AG04449 (cell line): Measurements from ENCODE around the gene STRIP2.

Experiments used
- CTCF ChIA-PET: fragments of 350-600 bp; formaldehyde crosslinking; extraction: SDS; loops from one replicate; lab custom pipeline; 2021; ENCODE audit warnings: antibody characterized with exemption; lab: Yijun Ruan, JAX
- POLR2A ChIA-PET: fragments of 400-600, 350-600 bp; formaldehyde crosslinking; extraction: SDS; loops from one replicate; lab custom pipeline; 2020; ENCODE audit warnings: antibody characterized with exemption, inconsistent platforms; lab: Yijun Ruan, JAX
- DNase-seq: peaks from one replicate; pipeline ENCODE4 v3.0.0-alpha.2; 2010; ENCODE audit warnings: low read depth, low spot score
- H3K4me3 ChIP-seq: 2 replicates; pipeline ENCODE4 v1.5.1; 2011; ENCODE audit warnings: low read depth, mild to moderate bottlenecking, control low read depth, low read length
- TF ChIP-seq, protein P1 (sequence below): IDR thresholded peaks from one replicate; pipeline ENCODE4 v1.5.1; 2011; ENCODE audit warnings: mild to moderate bottlenecking, moderate library complexity, low read length, control low read depth, inconsistent platforms; ENCODE audit not compliant: insufficient read depth; ENCODE audit errors: missing control alignments

The STRIP2 gene

DNA sequence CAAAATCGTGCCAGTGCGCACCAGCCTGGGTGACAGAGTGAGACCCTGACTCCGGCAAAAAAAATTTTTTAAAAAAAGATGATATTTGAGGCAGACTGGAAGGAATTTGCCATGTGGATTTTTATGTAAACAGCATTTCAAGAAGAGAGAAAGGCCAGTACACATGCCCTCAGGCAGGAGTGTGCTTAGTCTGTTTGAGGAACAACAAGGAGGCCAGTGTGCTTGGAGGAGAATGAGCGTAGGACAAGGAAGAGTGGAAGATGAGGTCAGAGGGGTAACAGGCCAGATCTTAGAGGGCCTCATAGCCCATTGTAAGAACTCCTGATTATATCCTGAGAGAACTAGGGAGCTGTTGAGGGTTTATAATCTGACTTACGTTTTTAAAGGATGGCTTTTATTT lies 17.2 kb upstream of the STRIP2 start:
- H3K4me3 ChIP-seq = no peak overlapping the region
- DNase-seq = no peak
- ChIA-PET POLR2A (no interaction called here), CTCF (interaction anchor here (1.2 kb wide), 1 partner anchor 41 kb away, joined by 3 read pairs; no protein-coding TSS in a partner anchor)
- TF ChIP-seq, protein P1, sequence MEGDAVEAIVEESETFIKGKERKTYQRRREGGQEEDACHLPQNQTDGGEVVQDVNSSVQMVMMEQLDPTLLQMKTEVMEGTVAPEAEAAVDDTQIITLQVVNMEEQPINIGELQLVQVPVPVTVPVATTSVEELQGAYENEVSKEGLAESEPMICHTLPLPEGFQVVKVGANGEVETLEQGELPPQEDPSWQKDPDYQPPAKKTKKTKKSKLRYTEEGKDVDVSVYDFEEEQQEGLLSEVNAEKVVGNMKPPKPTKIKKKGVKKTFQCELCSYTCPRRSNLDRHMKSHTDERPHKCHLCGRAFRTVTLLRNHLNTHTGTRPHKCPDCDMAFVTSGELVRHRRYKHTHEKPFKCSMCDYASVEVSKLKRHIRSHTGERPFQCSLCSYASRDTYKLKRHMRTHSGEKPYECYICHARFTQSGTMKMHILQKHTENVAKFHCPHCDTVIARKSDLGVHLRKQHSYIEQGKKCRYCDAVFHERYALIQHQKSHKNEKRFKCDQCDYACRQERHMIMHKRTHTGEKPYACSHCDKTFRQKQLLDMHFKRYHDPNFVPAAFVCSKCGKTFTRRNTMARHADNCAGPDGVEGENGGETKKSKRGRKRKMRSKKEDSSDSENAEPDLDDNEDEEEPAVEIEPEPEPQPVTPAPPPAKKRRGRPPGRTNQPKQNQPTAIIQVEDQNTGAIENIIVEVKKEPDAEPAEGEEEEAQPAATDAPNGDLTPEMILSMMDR = no peak

DNA sequence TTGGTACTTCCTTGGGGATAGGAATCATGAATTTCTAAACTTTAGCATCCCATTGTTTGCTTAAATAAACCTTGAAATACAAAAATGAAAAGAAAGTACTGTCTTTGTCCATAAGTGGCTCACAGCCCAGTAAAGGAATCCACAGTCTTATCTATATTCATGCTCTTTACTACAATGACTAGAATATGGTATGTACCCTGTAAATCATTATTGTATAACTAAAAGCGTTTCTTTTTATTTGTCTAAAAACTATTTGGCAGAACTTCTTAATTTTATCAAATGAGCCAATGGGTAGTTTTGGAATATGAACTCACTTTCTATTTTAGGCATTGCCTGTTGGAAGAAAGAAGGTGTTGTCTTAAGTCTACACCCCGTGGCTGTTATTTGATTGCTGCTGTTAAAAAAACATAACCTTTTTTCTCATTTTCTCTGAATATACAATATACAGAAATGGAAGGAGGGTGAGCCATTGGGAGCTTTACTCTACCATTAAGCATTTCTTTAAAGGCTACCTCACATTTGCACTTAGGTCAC lies 12.4 kb upstream of the STRIP2 start:
- no peak for DNase-seq
- TF ChIP-seq, protein P1 = no peak
- ChIA-PET POLR2A (no interaction called here), CTCF (interaction anchor here (0.7 to 1.5 kb wide), 3 partner anchors 11 to 54 kb away, joined by 3 read pairs; no protein-coding TSS in a partner anchor)
- H3K4me3 ChIP-seq = no peak overlapping the region

GRCh38 chr7:129422727-129423126 lies 11.5 kb upstream of the STRIP2 start:
- TF ChIP-seq, protein P1 = no peak
- CTCF ChIA-PET = interaction anchor here (0.7 to 3.9 kb wide), 4 partner anchors 11 to 55 kb away, joined by 3 to 18 read pairs (median 6); partner anchors contain the start of gene STRIP2
- DNase-seq = no peak
- POLR2A ChIA-PET = no interaction called here
- no peak overlapping the region for H3K4me3 ChIP-seq

GRCh38 chr7:129423700-129424410 lies 10.4 kb upstream of the STRIP2 start:
- no peak for DNase-seq
- POLR2A ChIA-PET = no interaction called here
- CTCF ChIA-PET = interaction anchor here (0.7 to 3.9 kb wide), 4 partner anchors 10 to 56 kb away, joined by 3 to 18 read pairs (median 6); partner anchors contain the start of gene STRIP2

GRCh38 chr7:129426482-129426881 lies 7.8 kb upstream of the STRIP2 start:
- ChIA-PET CTCF (interaction anchor here (1.4 to 3.9 kb wide), 2 partner anchors 14 to 58 kb away, joined by 4 to 18 read pairs; no protein-coding TSS in a partner anchor), POLR2A (no interaction called here)
- no peak for DNase-seq
- TF ChIP-seq, protein P1 = no peak
- no peak overlapping the region for H3K4me3 ChIP-seq

More at GRCh38 chr7:129423700-129424410, 10.4 kb upstream of the STRIP2 start:
- TF ChIP-seq, protein P1 = no peak
- no peak overlapping the region for H3K4me3 ChIP-seq

DNA sequence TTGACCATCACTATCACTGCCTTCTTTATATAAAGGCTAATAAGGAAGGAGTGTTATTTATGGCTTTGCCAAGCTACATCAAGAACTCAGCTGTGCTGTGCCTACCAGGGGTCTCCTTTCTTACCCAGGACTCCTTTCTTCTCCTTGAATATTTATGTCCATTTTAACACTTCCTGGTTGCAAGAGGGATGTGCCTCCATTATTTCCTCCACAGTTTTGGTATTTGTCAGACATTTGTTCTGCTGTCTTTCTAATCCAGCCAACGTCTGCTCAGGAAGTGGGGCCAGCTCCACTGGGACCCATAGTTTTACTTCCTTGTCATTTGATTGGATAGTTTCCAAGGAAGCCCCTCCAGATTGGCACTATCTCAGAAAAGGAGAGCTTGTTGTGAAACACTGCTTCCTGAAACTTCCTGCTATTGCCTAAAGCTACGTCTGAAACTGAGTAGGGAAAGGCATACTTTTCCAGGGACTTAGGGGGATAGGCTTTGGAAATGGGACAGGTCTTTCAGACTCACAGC lies 6.6 kb upstream of the STRIP2 start:
- POLR2A ChIA-PET = no interaction called here
- H3K4me3 ChIP-seq = no peak overlapping the region
- CTCF ChIA-PET = no interaction called here
- TF ChIP-seq, protein P1 = no peak
- no peak for DNase-seq
